ENCODE measurements around the gene PLXNA3. TPM values are rescaled to one million over a fixed set of nuclear protein-coding genes. Genes with fewer than 3 reads are reported as not detected.
"Not testable (repeated sequence)": the region's sequence is repeated elsewhere in the genome, so short reads cannot be mapped to it uniquely, and the experiment has no call there.

Gene PLXNA3
- total RNA-seq, 1 donor from 2014 or later, result 108 TPM

DNA sequence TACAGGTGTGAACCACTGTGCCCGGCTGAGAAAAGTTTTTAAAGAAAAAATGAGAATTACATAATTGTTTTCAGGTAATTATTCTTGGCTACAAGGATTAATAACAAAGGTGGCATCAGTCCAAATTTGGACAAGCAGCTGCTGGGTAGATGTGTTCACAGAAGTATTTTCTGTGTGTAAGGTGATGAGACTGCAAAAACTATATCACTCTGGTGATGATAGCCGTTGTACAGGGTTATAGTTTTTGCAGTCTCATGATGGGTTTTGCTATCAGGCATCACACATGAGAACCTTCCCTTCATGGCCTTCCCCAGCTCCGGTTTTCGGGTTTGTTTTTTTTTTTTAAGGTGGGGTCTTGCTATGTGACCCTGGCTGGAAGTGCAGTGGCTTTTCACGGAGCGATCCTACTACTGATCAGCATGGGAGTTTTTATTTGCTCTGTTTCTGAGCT is 37.4 kb downstream of the PLXNA3 start:
- no peaks in the 10 kb centered on the region for H3K9me3 Mint-ChIP-seq (ENCODE audit: unreplicated experiment)
- H3K4me1 Mint-ChIP-seq (ENCODE audit: unreplicated experiment), result peaks cover 7% of the 10 kb centered on the region

DNA sequence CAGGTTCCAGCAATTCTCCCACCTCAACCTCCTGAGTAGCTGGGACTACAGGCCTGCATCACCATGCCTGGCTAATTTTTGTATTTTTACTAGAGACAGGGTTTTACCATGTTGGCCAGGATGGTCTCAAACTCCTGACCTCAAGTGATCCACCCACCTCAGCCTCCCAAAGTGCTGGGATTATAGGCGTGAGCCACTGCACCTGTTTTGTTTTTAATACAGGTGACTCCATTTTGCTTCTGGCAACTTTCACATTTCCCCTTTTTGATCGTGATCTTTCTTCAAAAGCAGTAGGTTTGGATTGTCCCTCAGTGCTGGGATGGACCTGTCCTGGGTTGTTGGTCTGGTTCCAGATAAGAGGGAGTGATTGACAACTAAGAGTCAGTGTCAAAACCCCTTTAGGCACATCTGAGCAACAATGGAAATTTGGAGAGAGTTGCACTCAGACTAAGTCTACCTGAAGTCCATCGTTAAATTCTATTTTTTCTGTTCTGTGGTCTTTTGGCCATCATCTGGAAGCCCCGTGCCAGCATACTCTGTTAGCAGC is 38.6 kb downstream of the PLXNA3 start:
- not testable (repeated sequence) for H3K4me1 Mint-ChIP-seq (ENCODE audit: unreplicated experiment); H3K36me3 Mint-ChIP-seq (ENCODE audit: unreplicated experiment); H3K9me3 Mint-ChIP-seq (ENCODE audit: unreplicated experiment); H3K4me3 Mint-ChIP-seq (ENCODE audit: unreplicated experiment); DNase-seq (ENCODE audit: extremely low spot score, unreplicated experiment); H3K27ac Mint-ChIP-seq (ENCODE audit: unreplicated experiment); H3K27me3 Mint-ChIP-seq (ENCODE audit: unreplicated experiment)

More for the DNA sequence above, 37.4 kb downstream of the PLXNA3 start:
- Mint-ChIP-seq H3K27ac (ENCODE audit: unreplicated experiment) (no peak overlapping the region), H3K27me3 (ENCODE audit: unreplicated experiment) (no peaks in the 10 kb centered on the region), H3K4me3 (ENCODE audit: unreplicated experiment) (no peak overlapping the region), H3K36me3 (ENCODE audit: unreplicated experiment) (no peaks in the 10 kb centered on the region)
- no peak for DNase-seq (ENCODE audit: extremely low spot score, unreplicated experiment)
- no peak for TF ChIP-seq CTCF (IDR thresholded peaks at IDR 0.05)

GRCh38 chrX:154501423-154501822 is 43.3 kb downstream of the PLXNA3 start:
- H3K4me3 Mint-ChIP-seq (ENCODE audit: unreplicated experiment); H3K27me3 Mint-ChIP-seq (ENCODE audit: unreplicated experiment); H3K36me3 Mint-ChIP-seq (ENCODE audit: unreplicated experiment); H3K9me3 Mint-ChIP-seq (ENCODE audit: unreplicated experiment); H3K4me1 Mint-ChIP-seq (ENCODE audit: unreplicated experiment); H3K27ac Mint-ChIP-seq (ENCODE audit: unreplicated experiment); DNase-seq (ENCODE audit: extremely low spot score, unreplicated experiment): not testable (repeated sequence)

GRCh38 chrX:154502098-154502497 is 44.0 kb downstream of the PLXNA3 start:
- H3K9me3 Mint-ChIP-seq (ENCODE audit: unreplicated experiment), result no peaks in the 10 kb centered on the region
- no peak for DNase-seq (ENCODE audit: extremely low spot score, unreplicated experiment)
- H3K36me3 Mint-ChIP-seq (ENCODE audit: unreplicated experiment), result no peaks in the 10 kb centered on the region
- H3K4me3 Mint-ChIP-seq (ENCODE audit: unreplicated experiment), result no peak overlapping the region
- H3K27ac Mint-ChIP-seq (ENCODE audit: unreplicated experiment), result no peak overlapping the region
- no peak for TF ChIP-seq CTCF (IDR thresholded peaks at IDR 0.05)
- H3K4me1 Mint-ChIP-seq (ENCODE audit: unreplicated experiment), result peaks cover 3% of the 10 kb centered on the region
- H3K27me3 Mint-ChIP-seq (ENCODE audit: unreplicated experiment), result no peaks in the 10 kb centered on the region

DNA sequence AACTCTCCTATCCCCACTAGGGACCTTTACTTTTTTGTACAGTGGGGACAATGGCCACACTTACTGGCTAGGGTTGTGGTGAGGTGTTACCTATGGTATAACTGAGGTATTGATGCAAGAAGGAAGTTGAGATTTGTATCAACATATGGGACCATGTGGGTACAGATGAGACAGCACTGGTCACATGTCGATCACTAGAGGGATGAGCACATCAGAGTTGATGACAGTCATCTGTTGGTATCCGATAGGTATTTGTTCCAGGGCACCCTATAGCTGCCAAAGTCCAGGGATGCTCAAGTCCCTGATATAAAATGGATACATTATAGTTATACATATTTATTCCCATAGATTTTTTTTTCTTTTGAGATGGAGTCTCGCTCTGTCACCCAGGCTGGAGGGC is 44.9 kb downstream of the PLXNA3 start:
- Mint-ChIP-seq H3K36me3 (ENCODE audit: unreplicated experiment) (no peaks in the 10 kb centered on the region), H3K9me3 (ENCODE audit: unreplicated experiment) (no peaks in the 10 kb centered on the region), H3K27me3 (ENCODE audit: unreplicated experiment) (no peaks in the 10 kb centered on the region), H3K4me1 (ENCODE audit: unreplicated experiment) (peaks cover 3% of the 10 kb centered on the region), H3K4me3 (ENCODE audit: unreplicated experiment) (no peak overlapping the region), H3K27ac (ENCODE audit: unreplicated experiment) (no peak overlapping the region)
- no peak for DNase-seq (ENCODE audit: extremely low spot score, unreplicated experiment)
- no peak for TF ChIP-seq CTCF (IDR thresholded peaks at IDR 0.05)

- Mint-ChIP-seq H3K36me3 (ENCODE audit: unreplicated experiment) (peaks cover 7% of the 10 kb centered on the region), H3K27me3 (ENCODE audit: unreplicated experiment) (no peaks in the 10 kb centered on the region), H3K27ac (ENCODE audit: unreplicated experiment) (no peak overlapping the region), H3K9me3 (ENCODE audit: unreplicated experiment) (no peaks in the 10 kb centered on the region), H3K4me1 (ENCODE audit: unreplicated experiment) (peaks cover 3% of the 10 kb centered on the region), H3K4me3 (ENCODE audit: unreplicated experiment) (no peak overlapping the region)
- no peak for DNase-seq (ENCODE audit: extremely low spot score, unreplicated experiment)
- no peak for TF ChIP-seq CTCF (IDR thresholded peaks at IDR 0.05)
These were observed 47.7 kb downstream of the PLXNA3 start for GRCh38 chrX:154505734-154506133.

Data from osteocyte (in vitro differentiated cells).